ENCODE data around the gene CASKIN1. TPM values are rescaled to one million over a fixed set of nuclear protein-coding genes. Genes with fewer than 3 reads are reported as not detected.

Gene CASKIN1
- total RNA-seq, 1 donor from 2014 or later, result 2.4 TPM

DNA sequence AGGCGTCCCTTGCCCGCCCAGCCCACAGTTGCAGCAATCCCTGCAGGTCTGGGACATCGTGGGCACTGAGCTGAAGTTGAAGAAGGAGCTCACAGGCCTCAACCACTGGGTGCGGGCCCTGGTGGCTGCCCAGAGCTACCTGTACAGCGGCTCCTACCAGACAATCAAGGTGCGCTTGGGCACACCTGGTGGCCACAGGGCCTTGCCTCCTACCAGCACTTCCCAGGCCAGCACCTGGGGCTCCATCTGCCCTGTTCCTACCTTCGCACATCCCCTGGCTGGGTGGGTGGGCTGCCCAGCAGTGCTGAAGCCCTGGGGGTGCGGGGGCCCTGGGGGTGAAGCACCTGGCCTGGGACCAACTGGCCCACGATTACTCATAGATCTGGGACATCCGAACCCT is 21.0 kb downstream of the CASKIN1 start:
- H3K9me3 Mint-ChIP-seq (ENCODE audit: unreplicated experiment), result no peaks in the 10 kb centered on the region
- H3K27me3 Mint-ChIP-seq (ENCODE audit: unreplicated experiment), result peaks cover 8% of the 10 kb centered on the region
- H3K36me3 Mint-ChIP-seq (ENCODE audit: low read depth, unreplicated experiment), result peaks cover 14% of the 10 kb centered on the region
- H3K4me1 Mint-ChIP-seq (ENCODE audit: unreplicated experiment), result peaks cover 7% of the 10 kb centered on the region
- no peak for DNase-seq (ENCODE audit: low spot score)
- no peak overlapping the region for H3K4me3 Mint-ChIP-seq (ENCODE audit: unreplicated experiment)
- TF ChIP-seq, protein P1, sequence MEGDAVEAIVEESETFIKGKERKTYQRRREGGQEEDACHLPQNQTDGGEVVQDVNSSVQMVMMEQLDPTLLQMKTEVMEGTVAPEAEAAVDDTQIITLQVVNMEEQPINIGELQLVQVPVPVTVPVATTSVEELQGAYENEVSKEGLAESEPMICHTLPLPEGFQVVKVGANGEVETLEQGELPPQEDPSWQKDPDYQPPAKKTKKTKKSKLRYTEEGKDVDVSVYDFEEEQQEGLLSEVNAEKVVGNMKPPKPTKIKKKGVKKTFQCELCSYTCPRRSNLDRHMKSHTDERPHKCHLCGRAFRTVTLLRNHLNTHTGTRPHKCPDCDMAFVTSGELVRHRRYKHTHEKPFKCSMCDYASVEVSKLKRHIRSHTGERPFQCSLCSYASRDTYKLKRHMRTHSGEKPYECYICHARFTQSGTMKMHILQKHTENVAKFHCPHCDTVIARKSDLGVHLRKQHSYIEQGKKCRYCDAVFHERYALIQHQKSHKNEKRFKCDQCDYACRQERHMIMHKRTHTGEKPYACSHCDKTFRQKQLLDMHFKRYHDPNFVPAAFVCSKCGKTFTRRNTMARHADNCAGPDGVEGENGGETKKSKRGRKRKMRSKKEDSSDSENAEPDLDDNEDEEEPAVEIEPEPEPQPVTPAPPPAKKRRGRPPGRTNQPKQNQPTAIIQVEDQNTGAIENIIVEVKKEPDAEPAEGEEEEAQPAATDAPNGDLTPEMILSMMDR (IDR thresholded peaks at IDR 0.05; ENCODE audit: unreplicated experiment), result no peak
- H3K27ac Mint-ChIP-seq (ENCODE audit: unreplicated experiment), result no peak overlapping the region

DNA sequence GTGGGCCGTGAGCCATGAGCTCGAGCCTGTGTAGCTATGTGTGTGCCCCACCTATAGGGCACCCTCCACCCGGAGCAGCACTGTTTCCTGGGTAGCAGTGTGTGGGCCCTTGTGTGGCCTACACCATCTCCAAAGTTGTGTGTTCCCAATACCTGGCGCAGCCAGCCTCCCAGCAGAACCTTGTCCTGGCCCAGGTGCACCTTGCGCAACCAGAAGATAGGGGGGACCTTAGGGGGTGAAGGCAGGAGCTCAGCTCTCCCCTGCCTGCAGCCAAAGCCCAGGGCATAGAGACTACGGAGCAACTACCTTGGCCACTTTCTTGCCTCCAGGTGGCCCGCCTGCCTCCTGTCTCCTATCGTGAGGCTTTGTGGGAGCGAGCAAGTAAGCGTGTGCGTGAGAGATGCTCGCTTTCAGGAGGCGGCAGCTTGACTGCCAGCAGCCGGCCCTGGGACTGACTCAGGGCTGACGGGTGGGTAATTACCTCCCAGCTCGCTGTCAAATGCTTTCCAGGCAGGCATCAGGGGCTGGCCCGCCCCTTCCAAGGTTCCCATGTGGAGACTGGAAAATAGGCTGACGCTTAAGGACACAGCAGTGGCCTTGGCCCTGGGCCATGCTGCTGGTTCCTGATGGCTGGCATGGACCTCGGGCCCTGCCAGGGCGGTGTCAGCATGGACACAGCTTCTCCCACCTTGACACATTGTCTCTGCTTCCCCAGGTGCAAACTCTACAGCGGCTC is 21.8 kb downstream of the CASKIN1 start:
- no peak for DNase-seq (ENCODE audit: low spot score)
- TF ChIP-seq, protein P1 (IDR thresholded peaks at IDR 0.05; ENCODE audit: unreplicated experiment), result no peak
- peaks cover 14% of the 10 kb centered on the region for H3K36me3 Mint-ChIP-seq (ENCODE audit: low read depth, unreplicated experiment)
- H3K27me3 Mint-ChIP-seq (ENCODE audit: unreplicated experiment), result peaks cover 8% of the 10 kb centered on the region
- H3K9me3 Mint-ChIP-seq (ENCODE audit: unreplicated experiment), result no peaks in the 10 kb centered on the region
- no peak overlapping the region for H3K27ac Mint-ChIP-seq (ENCODE audit: unreplicated experiment)
- peaks cover 9% of the 10 kb centered on the region for H3K4me1 Mint-ChIP-seq (ENCODE audit: unreplicated experiment)
- H3K4me3 Mint-ChIP-seq (ENCODE audit: unreplicated experiment), result no peak overlapping the region

DNA sequence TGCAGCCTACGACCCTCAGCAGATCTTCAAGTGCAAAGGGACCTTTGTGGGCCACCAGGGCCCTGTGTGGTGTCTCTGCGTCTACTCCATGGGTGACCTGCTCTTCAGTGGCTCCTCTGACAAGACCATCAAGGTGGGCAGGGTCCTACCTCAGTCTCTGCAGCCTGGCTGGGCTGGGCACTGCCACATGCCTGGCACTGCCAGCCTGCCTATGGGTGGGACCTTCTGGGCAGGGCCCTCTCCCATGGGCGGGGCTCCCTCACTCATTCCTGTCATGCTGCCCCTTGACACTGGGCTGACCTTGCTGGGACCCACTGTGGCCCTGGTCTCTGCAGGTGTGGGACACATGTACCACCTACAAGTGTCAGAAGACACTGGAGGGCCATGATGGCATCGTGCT is 22.5 kb downstream of the CASKIN1 start:
- Mint-ChIP-seq H3K36me3 (ENCODE audit: low read depth, unreplicated experiment) (peaks cover 14% of the 10 kb centered on the region), H3K27ac (ENCODE audit: unreplicated experiment) (peak overlapping the region; percentile 67), H3K4me1 (ENCODE audit: unreplicated experiment) (peaks cover 15% of the 10 kb centered on the region), H3K9me3 (ENCODE audit: unreplicated experiment) (no peaks in the 10 kb centered on the region), H3K4me3 (ENCODE audit: unreplicated experiment) (no peak overlapping the region), H3K27me3 (ENCODE audit: unreplicated experiment) (peaks cover 8% of the 10 kb centered on the region)
- DNase-seq (ENCODE audit: low spot score), result no peak
- TF ChIP-seq, protein P1 (IDR thresholded peaks at IDR 0.05; ENCODE audit: unreplicated experiment), result no peak

DNA sequence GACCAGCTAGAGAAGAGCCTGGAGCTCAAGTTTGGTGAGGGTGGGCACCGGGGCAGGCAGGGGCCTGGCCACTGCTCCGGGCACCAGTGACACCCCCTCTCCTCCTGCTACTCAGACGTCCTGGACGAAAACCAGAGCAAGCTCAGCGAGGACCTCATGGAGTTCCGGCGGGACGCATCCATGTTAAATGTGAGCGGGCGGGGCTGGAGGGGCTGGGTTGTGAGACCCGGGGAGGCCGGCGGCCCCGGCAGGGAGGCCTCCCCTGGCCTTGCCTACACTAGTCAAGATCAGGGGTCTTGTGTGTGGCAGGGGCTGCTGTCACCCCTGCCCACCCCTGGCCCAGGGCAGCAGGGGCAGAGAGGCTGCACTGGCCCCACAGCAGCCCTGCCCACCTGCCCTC is 23.0 kb downstream of the CASKIN1 start:
- Mint-ChIP-seq H3K36me3 (ENCODE audit: low read depth, unreplicated experiment) (peaks cover 14% of the 10 kb centered on the region), H3K27me3 (ENCODE audit: unreplicated experiment) (peaks cover 7% of the 10 kb centered on the region), H3K9me3 (ENCODE audit: unreplicated experiment) (no peaks in the 10 kb centered on the region), H3K27ac (ENCODE audit: unreplicated experiment) (peak overlapping the region; percentile 52), H3K4me1 (ENCODE audit: unreplicated experiment) (peaks cover 17% of the 10 kb centered on the region), H3K4me3 (ENCODE audit: unreplicated experiment) (peak overlapping the region; percentile 65)
- TF ChIP-seq, protein P1 (IDR thresholded peaks at IDR 0.05; ENCODE audit: unreplicated experiment), result no peak
- no peak for DNase-seq (ENCODE audit: low spot score)

DNA sequence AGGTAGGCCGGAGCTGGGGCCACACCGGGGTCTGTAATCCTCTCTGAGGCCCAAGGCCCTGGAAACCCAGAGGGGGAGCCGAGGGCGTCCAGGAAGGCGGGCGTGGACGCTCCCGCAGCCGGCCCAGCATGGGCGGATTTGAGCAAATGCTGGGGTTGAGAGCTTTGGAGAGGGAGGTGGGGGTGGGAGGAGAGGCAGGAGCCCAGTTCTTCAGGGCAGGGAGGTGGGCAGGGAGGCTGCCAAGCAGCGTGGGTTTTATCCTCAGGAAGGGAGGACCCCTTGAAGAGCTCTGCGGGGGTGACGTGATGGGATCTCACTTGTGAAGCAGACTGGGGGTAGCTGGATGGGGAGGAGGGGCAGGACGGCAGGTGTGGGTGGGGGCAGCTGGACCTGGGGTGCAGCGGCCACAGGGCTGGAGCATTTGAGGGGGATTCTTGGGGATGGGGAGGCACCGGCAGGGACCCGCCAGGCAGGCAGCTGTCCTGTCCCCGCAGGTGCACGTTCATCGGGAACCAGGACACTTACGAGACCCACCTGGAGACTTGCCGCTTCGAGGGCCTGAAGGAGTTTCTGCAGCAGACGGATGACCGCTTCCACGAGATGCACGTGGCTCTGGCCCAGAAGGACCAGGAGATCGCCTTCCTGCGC is 23.6 kb downstream of the CASKIN1 start:
- DNase-seq (ENCODE audit: low spot score), result no peak
- Mint-ChIP-seq H3K36me3 (ENCODE audit: low read depth, unreplicated experiment) (peaks cover 14% of the 10 kb centered on the region), H3K27ac (ENCODE audit: unreplicated experiment) (peak overlapping the region; percentile 52), H3K4me1 (ENCODE audit: unreplicated experiment) (peaks cover 20% of the 10 kb centered on the region), H3K4me3 (ENCODE audit: unreplicated experiment) (peak overlapping the region; percentile 65), H3K27me3 (ENCODE audit: unreplicated experiment) (peaks cover 7% of the 10 kb centered on the region), H3K9me3 (ENCODE audit: unreplicated experiment) (no peaks in the 10 kb centered on the region)
- TF ChIP-seq, protein P1 (IDR thresholded peaks at IDR 0.05; ENCODE audit: unreplicated experiment), result no peak

Data from endothelial cell (in vitro differentiated cells).